Thyroid gland (tissue), 4 donors: ENCODE results near the gene SNX21. TPM values are rescaled to one million over a fixed set of nuclear protein-coding genes. Genes with fewer than 3 reads are reported as not detected.
"Not testable (repeated sequence)": the region's sequence is repeated elsewhere in the genome, so short reads cannot be mapped to it uniquely, and the experiment has no call there.

Experiments used
- DNase-seq, 2 donors: peaks; one replicate each; pipeline ENCODE4 v3.0.0-alpha.2; 2019
- H3K27ac ChIP-seq, 3 donors: fragments of 200-600 bp; sonication (generic); 1 replicate in 2 of 3; 2 replicates in 1 of 3; pipeline ENCODE4 v1.5.1; 2016 to 2019; ENCODE audit warnings: mild to moderate bottlenecking in 1 of 3, moderate library complexity in 1 of 3
- H3K27me3 ChIP-seq: fragments of 200-600 bp; sonication (generic); one replicate; pipeline ENCODE4 v1.5.1; 2019
- H3K36me3 ChIP-seq, 2 donors: fragments of 200-600 bp; sonication (generic); one replicate each; pipeline ENCODE4 v1.5.1; 2016 to 2019
- H3K4me1 ChIP-seq, 2 donors: fragments of 200-600 bp; sonication (generic); one replicate each; pipeline ENCODE4 v1.5.1; 2017 to 2019
- H3K4me3 ChIP-seq, 3 donors: fragments of 200-600 bp; sonication (generic); replicated peaks in 1 of 3; 1 replicate in 2 of 3; 2 replicates in 1 of 3; pipeline ENCODE4 v1.5.1; 2016; ENCODE audit warnings: mild to moderate bottlenecking in 1 of 3
- H3K9me3 ChIP-seq: fragments of 200-600 bp; sonication (generic); one replicate; pipeline ENCODE4 v1.5.1; 2017
- CTCF ChIP-seq, 6 experiments: fragments of 200-600 bp in 3 of 6; fragments of 450-650 bp in 3 of 6; sonication (generic) in 3 of 6; IDR thresholded peaks; one replicate each; pipeline ENCODE4 v1.5.1; 2016 to 2019; ENCODE audit warnings: antibody characterized with exemption in 6 of 6, mild to moderate bottlenecking in 2 of 6, inconsistent platforms in 1 of 6, moderate library complexity in 1 of 6
- POLR2A ChIP-seq, 2 donors: fragments of 450-650 bp; IDR thresholded peaks; one replicate each; pipeline ENCODE4 v1.6.1; 2017; ENCODE audit warnings: antibody characterized with exemption in 2 of 2, mild to moderate bottlenecking in 2 of 2, moderate library complexity in 1 of 2
- WGBS, 2 donors: methylation state at CpG; one replicate each; pipeline ENCODE4 v1.1.5; 2017; 5-methylcytosine and 5-hydroxymethylcytosine counted together
- intact Hi-C: fragments of 100-400 bp; cut with DNase I; formaldehyde crosslinking; loops from one replicate; pipeline ENCODE4 v1.15.1; 2023
- total RNA-seq, 4 donors: library from RNA; depleted of rRNA; stranded (reverse); fragments of >200 nt; gene quantifications; one replicate each; pipeline ENCODE4 v1.2.3, GENCODE V29; 2016

Gene SNX21
- total RNA-seq, 4 donors from 2014 or later, result 41.5 to 54.9 (median 48.8) TPM

- intact Hi-C loops, result no loop called here
- Histone ChIP-seq H3K36me3 (no peaks in the 10 kb centered on the region), H3K4me1 (no peaks in the 10 kb centered on the region), H3K4me3 (no peak overlapping the region), H3K27ac (no peak overlapping the region), H3K27me3 (no peaks in the 10 kb centered on the region), H3K9me3 (no peaks in the 10 kb centered on the region)
- DNase-seq, result no peak
- TF ChIP-seq CTCF (IDR thresholded peaks at IDR 0.05) (no peak), POLR2A (IDR thresholded peaks at IDR 0.05) (no peak)
- 86 to 97% methylated on average over 6 of the region's 6 CpGs for WGBS, 2 donors
Measured at GRCh38 chr20:45867136-45867818, 33.7 kb downstream of the SNX21 start.

GRCh38 chr20:45867819-45868176 is 34.2 kb downstream of the SNX21 start:
- Histone ChIP-seq H3K27me3 (no peaks in the 10 kb centered on the region), H3K4me1 (no peaks in the 10 kb centered on the region), H3K4me3 (no peak overlapping the region), H3K9me3 (no peaks in the 10 kb centered on the region), H3K36me3 (no peaks in the 10 kb centered on the region), H3K27ac (no peak overlapping the region)
- no peak for DNase-seq
- TF ChIP-seq POLR2A (IDR thresholded peaks at IDR 0.05) (no peak), CTCF (IDR thresholded peaks at IDR 0.05) (no peak)
- intact Hi-C loops, result no loop called here

- Histone ChIP-seq H3K36me3 (peaks cover 0 to 7% of the 10 kb centered on the region in 2 donors), H3K4me3 (no peak overlapping the region), H3K27me3 (no peaks in the 10 kb centered on the region), H3K9me3 (no peaks in the 10 kb centered on the region), H3K4me1 (no peaks in the 10 kb centered on the region), H3K27ac (no peak overlapping the region)
- intact Hi-C loops, result no loop called here
- WGBS, 2 donors, result 79 to 95% methylated on average over 4 of the region's 4 CpGs
- no peak for DNase-seq
- TF ChIP-seq CTCF (IDR thresholded peaks at IDR 0.05) (no peak), POLR2A (IDR thresholded peaks at IDR 0.05) (no peak)
Measured at GRCh38 chr20:45872626-45873025, 39.0 kb downstream of the SNX21 start.

- no peak for DNase-seq
- Histone ChIP-seq H3K27ac (no peak overlapping the region), H3K4me1 (peaks cover 0 to under 1% of the 10 kb centered on the region in 2 donors), H3K36me3 (peaks cover 0 to 15% of the 10 kb centered on the region in 2 donors), H3K27me3 (no peaks in the 10 kb centered on the region), H3K9me3 (no peaks in the 10 kb centered on the region), H3K4me3 (no peak overlapping the region)
- intact Hi-C loops, result no loop called here
- no peak for TF ChIP-seq POLR2A (IDR thresholded peaks at IDR 0.05)
- no peak for TF ChIP-seq CTCF (IDR thresholded peaks at IDR 0.05)
- WGBS, 2 donors, result 84 to 86% methylated on average over 1 of the region's 1 CpG
Measured at GRCh38 chr20:45873409-45874103, 40.0 kb downstream of the SNX21 start.

- H3K4me1 ChIP-seq, H3K9me3 ChIP-seq, DNase-seq, H3K4me3 ChIP-seq, H3K27ac ChIP-seq, H3K27me3 ChIP-seq, intact Hi-C loops: not testable (repeated sequence)
- whole genome bisulfite sequencing, 2 donors, result 92 to 95% methylated on average over 10 of the region's 10 CpGs
- H3K36me3 ChIP-seq, result peaks cover 0 to 15% of the 10 kb centered on the region in 2 donors
Measured at GRCh38 chr20:45874104-45874481, 40.5 kb downstream of the SNX21 start.
